Posterior vena cava (tissue), 2 donors: ENCODE results near the gene BAHCC1. TPM values are rescaled to one million over a fixed set of nuclear protein-coding genes. Genes with fewer than 3 reads are reported as not detected.

Experiments used
- DNase-seq: peaks from one replicate; pipeline ENCODE4 v3.0.0-alpha.2; 2020; ENCODE audit warnings: low spot score
- intact Hi-C, 2 donors: fragments of 100-400 bp; cut with DNase I; formaldehyde crosslinking; loops; one replicate each; pipeline versions ENCODE4 v1.14.1 to v1.14.2; 2022 to 2023
- total RNA-seq, 2 donors: library from RNA; stranded (reverse); fragmentation: NEBNext Ultra II Directional; extraction: Animal tissue kit (Norgen Biotek cat#: 25700); gene quantifications; one replicate each; pipeline ENCODE4 v1.2.1, GENCODE V29; 2021
- donor health status: DM: yes; HTN: yes; CAD: no.
- donor health status: DM: yes; HTN: yes; CAD: no.

Gene BAHCC1
- total RNA-seq, 2 donors from 2014 or later = 17.3 to 19.1 TPM

- intact Hi-C loops = loop anchor here in 1 of 2 donors (10.0 kb wide), 1 partner anchor 195 kb away; the partner anchor contains the start of gene SLC38A10
- DNase-seq = no peak
These were observed 95.0 kb downstream of the BAHCC1 start for GRCh38 chr17:81489998-81490992.

- DNase-seq = no peak
- intact Hi-C loops = no loop called here
These were observed 95.9 kb downstream of the BAHCC1 start for GRCh38 chr17:81491181-81491581.

GRCh38 chr17:81491761-81492160 is 96.5 kb downstream of the BAHCC1 start:
- intact Hi-C loops = no loop called here

GRCh38 chr17:81492202-81492601 is 96.9 kb downstream of the BAHCC1 start:
- intact Hi-C loops = no loop called here
- no peak for DNase-seq

More at GRCh38 chr17:81491761-81492160, 96.5 kb downstream of the BAHCC1 start:
- DNase-seq = no peak

- DNase-seq = no peak
- intact Hi-C loops = no loop called here
These were observed 97.4 kb downstream of the BAHCC1 start for GRCh38 chr17:81492706-81493105.

- no peak for DNase-seq
- intact Hi-C loops = no loop called here
These were observed 98.2 kb downstream of the BAHCC1 start for GRCh38 chr17:81493198-81494038.

GRCh38 chr17:81494626-81495377 is 99.5 kb downstream of the BAHCC1 start:
- DNase-seq = no peak
- intact Hi-C loops = no loop called here

- no peak for DNase-seq
- intact Hi-C loops = no loop called here
These were observed 103.8 kb downstream of the BAHCC1 start for GRCh38 chr17:81498953-81499600.

- no peak for DNase-seq
- intact Hi-C loops = no loop called here
These were observed 104.3 kb downstream of the BAHCC1 start for GRCh38 chr17:81499601-81499970.

GRCh38 chr17:81500047-81500446 is 104.8 kb downstream of the BAHCC1 start:
- intact Hi-C loops = no loop called here

GRCh38 chr17:81502471-81503017 is 107.3 kb downstream of the BAHCC1 start:
- intact Hi-C loops = no loop called here
- no peak for DNase-seq

More at GRCh38 chr17:81500047-81500446, 104.8 kb downstream of the BAHCC1 start:
- DNase-seq = no peak

- DNase-seq = no peak
- intact Hi-C loops = no loop called here
These were observed 108.4 kb downstream of the BAHCC1 start for GRCh38 chr17:81503619-81504018.

- DNase-seq = no peak
These were observed 113.5 kb downstream of the BAHCC1 start for GRCh38 chr17:81508639-81509206.

GRCh38 chr17:81509207-81509971 is 114.1 kb downstream of the BAHCC1 start:
- DNase-seq = no peak
- intact Hi-C loops = no loop called here

More at GRCh38 chr17:81508639-81509206, 113.5 kb downstream of the BAHCC1 start:
- intact Hi-C loops = no loop called here

GRCh38 chr17:81509972-81510784 is 114.9 kb downstream of the BAHCC1 start:
- no peak for DNase-seq

GRCh38 chr17:81510785-81511553 is 115.7 kb downstream of the BAHCC1 start:
- intact Hi-C loops = loop anchor here in 1 of 2 donors (2.0 kb wide), 1 partner anchor 114 kb away; no protein-coding TSS in a partner anchor
- DNase-seq = no peak

More at GRCh38 chr17:81509972-81510784, 114.9 kb downstream of the BAHCC1 start:
- intact Hi-C loops = loop anchor here in 1 of 2 donors (2.0 kb wide), 1 partner anchor 113 kb away; no protein-coding TSS in a partner anchor
